Body of pancreas (tissue), 4 donors: Measurements from ENCODE around the gene DHX34.

ENCODE experiments used
- CTCF ChIP-seq, 7 experiments: fragments of 450-650 bp in 4 of 7; fragments of 200-600 bp in 3 of 7; sonication (generic) in 3 of 7; IDR thresholded peaks; one replicate each; pipeline ENCODE4 v1.5.1; 2016 to 2019; ENCODE audit warnings: antibody characterized with exemption in 7 of 7
- POLR2A ChIP-seq, 3 donors: fragments of 450-650 bp; IDR thresholded peaks; one replicate each; pipeline ENCODE4 v1.6.1; 2016; ENCODE audit warnings: antibody characterized with exemption in 3 of 3, mild to moderate bottlenecking in 2 of 3

GRCh38 chr19:47341734-47342133, 7.4 kb upstream of the DHX34 start:
- TF ChIP-seq CTCF (IDR thresholded peaks at IDR 0.05), result no peak
- no peak for TF ChIP-seq POLR2A (IDR thresholded peaks at IDR 0.05)
